Stimulated activated CD4-positive, alpha-beta T cell treated with anti-CD3 and anti-CD28 coated beads, Interleukin-2, amount 100 ng/mL, for 4 hours (primary cell): ENCODE results near the gene TRMT2B.
A peak's percentile ranks its signal among the peaks of the same experiment; 100 is the strongest.
"Not testable (repeated sequence)": the region's sequence is repeated elsewhere in the genome, so short reads cannot be mapped to it uniquely, and the experiment has no call there.

Experiments
- DNase-seq: peaks from one replicate; pipeline ENCODE4 v3.0.0-alpha.2; 2020; ENCODE audit warnings: low read depth

TRMT2B gene

GRCh38 chrX:101051549-101052302 is at the start of gene TRMT2B:
TRMT2B (minus strand) TSS chrX:101052111; CDS start chrX:101042289, 9,822 bp downstream.
- DNase-seq = peak; percentile 70

GRCh38 chrX:101097546-101098453 is 45.9 kb upstream of the TRMT2B start, which contains the start of gene CENPI:
CENPI (plus strand) TSS chrX:101098204; CDS start chrX:101101071, 2,867 bp downstream.
- peak; percentile 87 for DNase-seq

GRCh38 chrX:101091817-101092216 is 39.9 kb upstream of the TRMT2B start:
- DNase-seq = no peak

- DNase-seq = no peak
These were observed 29.3 kb upstream of the TRMT2B start for GRCh38 chrX:101081231-101081630.

GRCh38 chrX:101080326-101081124 is 28.6 kb upstream of the TRMT2B start:
- no peak for DNase-seq

GRCh38 chrX:101079736-101080270 is 27.9 kb upstream of the TRMT2B start:
- no peak for DNase-seq

- DNase-seq = no peak
These were observed 27.0 kb upstream of the TRMT2B start, which contains the start of gene TMEM35A for GRCh38 chrX:101078716-101079598. TMEM35A (plus strand) TSS chrX:101078879; CDS start chrX:101079003, 124 bp downstream.

GRCh38 chrX:101071582-101071981 is 19.7 kb upstream of the TRMT2B start:
- no peak for DNase-seq

- no peak for DNase-seq
These were observed 10.3 kb upstream of the TRMT2B start for GRCh38 chrX:101062176-101062575.

GRCh38 chrX:101057093-101057714 is 5.3 kb upstream of the TRMT2B start:
- no peak for DNase-seq

- not testable (repeated sequence) for DNase-seq
These were observed 4.6 kb upstream of the TRMT2B start for GRCh38 chrX:101056551-101056950.

- DNase-seq = no peak
These were observed 760 bp downstream of the TRMT2B start for GRCh38 chrX:101051153-101051548.

GRCh38 chrX:101040197-101040596 is 11.7 kb downstream of the TRMT2B start:
- DNase-seq = no peak

- DNase-seq = no peak
These were observed 14.7 kb downstream of the TRMT2B start for GRCh38 chrX:101037231-101037630.

GRCh38 chrX:101029665-101030064 is 22.2 kb downstream of the TRMT2B start:
- no peak for DNase-seq

GRCh38 chrX:101028562-101028961 is 23.3 kb downstream of the TRMT2B start:
- DNase-seq = no peak

GRCh38 chrX:101025126-101025525 is 26.8 kb downstream of the TRMT2B start:
- DNase-seq = no peak

- DNase-seq = no peak
These were observed 29.9 kb downstream of the TRMT2B start for GRCh38 chrX:101022020-101022419.

GRCh38 chrX:101012031-101012430 is 39.9 kb downstream of the TRMT2B start:
- DNase-seq = not testable (repeated sequence)

- DNase-seq = no peak
These were observed 42.8 kb downstream of the TRMT2B start for GRCh38 chrX:101009090-101009489.
